Raji (cell line): ENCODE data around the gene SYT7.

ENCODE experiments used
- POLR2A ChIP-seq: IDR thresholded peaks from 2 replicates; pipeline ENCODE4 v1.6.1; 2011; ENCODE audit warnings: low read depth, low read length, control low read depth; ENCODE audit not compliant: insufficient read depth

The SYT7 gene

DNA sequence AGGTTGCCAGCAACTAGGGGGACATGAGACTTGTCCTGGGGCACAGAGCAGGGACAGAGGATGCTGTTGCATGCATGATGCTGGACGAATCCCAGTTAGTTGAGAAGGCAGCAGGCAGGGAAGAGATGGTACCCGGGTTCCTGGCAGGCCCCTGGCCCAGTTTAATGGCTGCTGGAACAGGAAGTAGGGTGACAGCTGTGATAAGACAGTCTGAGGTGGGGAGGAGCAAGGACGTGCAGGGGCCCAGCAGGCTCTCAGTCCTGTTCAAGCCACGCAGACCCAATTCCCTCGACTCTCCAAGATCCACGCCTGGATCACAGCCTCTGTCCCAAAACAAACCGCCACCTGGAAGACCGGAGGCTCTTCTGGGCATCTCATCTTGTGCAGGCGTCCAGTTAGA lies 40.3 kb downstream of the SYT7 start:
- no peak for TF ChIP-seq POLR2A

DNA sequence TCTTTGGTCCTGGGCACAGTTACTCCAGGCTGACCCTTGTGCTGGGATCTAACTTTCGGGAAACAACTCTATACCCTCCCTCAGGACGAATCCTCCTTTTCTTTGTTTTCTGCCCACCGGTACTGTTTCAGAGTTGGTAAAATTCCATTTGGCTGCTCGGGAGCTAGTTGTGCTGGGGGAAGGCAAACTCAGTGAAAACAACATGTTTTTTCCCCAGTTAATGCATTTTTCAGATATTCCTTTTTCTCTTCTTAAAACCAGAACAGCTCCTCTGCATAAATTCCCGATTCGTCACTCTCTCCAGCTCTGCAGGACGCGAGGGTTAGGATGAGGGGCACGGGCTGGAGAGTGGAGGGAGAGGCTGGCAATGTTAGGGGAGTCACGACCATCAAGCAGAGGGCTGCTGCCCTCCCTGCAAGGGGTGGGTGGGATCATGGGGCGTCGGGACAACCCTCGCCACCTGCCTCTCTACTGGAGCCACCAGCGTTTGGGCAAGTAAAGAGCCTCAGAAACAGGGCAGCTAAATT lies 41.0 kb downstream of the SYT7 start:
- no peak for TF ChIP-seq POLR2A

GRCh38 chr11:61539006-61539405 lies 41.9 kb downstream of the SYT7 start:
- no peak for TF ChIP-seq POLR2A

- TF ChIP-seq POLR2A, result no peak
These were observed 42.3 kb downstream of the SYT7 start for GRCh38 chr11:61538636-61538961.

- no peak for TF ChIP-seq POLR2A
These were observed 43.5 kb downstream of the SYT7 start for GRCh38 chr11:61537326-61537725.

- TF ChIP-seq POLR2A, result no peak
These were observed 44.1 kb downstream of the SYT7 start for GRCh38 chr11:61536676-61537270.

DNA sequence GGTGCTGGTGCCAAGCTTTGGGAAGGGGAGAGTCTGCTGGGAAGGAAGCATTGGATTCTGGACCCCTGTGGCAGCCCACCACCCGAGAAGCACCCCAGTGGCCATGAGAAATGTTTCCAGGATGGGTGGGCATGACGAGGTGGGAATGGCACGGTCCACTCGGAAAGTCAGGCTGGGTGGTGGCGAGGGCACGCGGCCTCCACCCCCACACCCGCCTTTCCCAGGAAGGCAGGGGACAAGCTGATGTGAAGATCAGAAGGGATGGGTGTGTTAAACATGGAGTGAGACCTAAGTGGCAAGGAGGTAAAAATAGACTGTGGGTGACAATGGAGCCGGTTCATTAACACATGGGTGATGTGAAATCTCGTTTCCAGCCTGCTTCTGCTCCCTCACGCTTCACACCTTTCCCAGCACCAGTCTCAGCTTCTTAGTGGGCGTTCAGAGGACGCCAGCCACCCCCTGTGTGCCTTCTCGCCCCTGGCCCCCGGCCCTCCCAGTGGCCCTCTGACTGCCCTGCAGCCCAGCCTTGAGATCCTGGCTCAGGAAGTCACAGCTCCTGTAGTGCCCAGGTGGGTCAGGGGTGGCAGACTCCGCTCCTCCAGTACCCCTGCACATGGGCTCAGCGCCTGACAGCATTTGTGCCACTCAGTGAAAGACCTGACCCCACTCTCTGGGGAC lies 44.7 kb downstream of the SYT7 start:
- no peak for TF ChIP-seq POLR2A

DNA sequence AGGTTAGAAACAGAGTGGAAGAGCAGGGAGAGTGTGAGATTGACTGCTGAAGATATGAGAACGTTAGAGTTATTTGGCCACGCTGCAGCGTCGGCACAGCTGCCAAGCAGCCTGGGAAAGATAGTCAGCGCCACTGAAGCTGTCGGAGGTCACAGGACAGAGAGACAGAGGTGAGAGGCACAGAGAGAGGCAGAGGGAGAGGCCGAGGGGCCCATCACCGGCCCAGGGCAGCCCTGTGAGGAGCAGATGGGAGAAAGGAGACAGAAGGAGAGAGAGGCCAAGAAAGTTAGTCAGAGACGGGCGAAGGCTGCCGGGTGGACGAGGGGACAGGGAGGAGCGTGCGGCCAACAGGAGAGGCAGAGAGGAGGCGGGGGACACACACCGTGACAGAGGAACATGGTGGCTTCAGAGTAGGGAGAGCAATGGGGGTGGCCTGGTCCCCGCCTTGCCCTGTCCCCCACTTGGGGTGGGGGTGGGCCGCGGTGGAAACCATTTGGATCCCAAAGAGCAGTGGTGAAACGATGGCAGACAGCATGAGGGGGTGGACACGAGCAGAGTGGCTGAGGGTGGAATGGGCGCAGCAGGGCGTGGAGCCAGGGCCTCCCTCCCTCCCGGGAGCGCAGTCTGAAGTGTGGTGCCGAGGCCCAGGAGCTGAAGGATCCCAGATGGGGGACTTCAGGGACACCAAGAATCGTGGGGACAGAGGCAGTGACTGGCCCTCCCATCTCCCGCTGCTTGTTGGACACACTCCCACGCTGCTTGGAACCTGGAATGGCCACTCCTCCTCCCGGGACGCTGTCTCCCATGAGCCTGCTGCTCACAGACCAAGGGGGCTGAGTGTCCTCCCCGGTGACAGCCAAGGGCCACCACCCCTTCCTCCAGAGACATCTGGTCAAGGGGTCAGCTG lies 45.7 kb downstream of the SYT7 start:
- TF ChIP-seq POLR2A, result no peak

DNA sequence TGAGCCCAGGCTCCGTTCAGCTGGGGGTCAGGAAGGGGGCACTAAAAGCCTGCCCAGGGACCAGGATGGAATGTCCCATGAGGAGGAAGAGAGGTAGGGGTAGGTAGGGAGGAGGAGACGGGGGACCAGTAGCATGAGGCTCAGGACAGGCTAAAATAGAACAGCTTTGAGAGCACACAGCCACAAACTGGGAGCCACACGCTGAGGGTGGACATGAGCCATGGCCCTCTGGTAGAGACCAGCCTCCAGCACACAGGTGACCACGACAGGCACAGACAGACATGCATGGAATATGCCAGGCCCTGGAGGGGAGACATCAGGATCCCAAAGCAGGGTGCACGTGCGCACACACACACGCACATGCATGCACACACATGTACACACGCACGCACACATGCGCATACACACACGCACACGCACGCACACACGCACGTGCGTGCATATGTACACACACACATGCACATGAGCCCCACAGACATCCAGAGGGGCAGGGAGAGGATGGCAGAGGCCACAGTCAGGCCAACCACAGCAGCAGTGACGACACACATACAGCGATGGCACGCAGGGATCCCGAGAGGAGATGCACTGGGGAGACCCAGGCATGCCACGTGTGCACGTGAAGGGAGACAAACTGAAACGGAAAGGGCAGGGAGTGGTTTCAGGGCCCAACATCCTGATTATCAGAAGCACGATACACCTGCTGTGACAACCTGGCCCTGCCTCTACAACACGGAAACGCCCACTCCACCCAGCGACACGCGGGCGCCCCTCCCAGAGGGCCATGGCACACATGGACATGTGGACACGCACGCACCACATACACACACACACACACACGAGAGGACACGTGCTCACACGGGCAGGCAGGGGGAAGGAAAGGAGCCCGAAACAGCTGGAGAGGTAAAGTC lies 46.6 kb downstream of the SYT7 start:
- no peak for TF ChIP-seq POLR2A

- TF ChIP-seq POLR2A, result no peak
These were observed 47.5 kb downstream of the SYT7 start for GRCh38 chr11:61533401-61533800.

- no peak for TF ChIP-seq POLR2A
These were observed 47.9 kb downstream of the SYT7 start for GRCh38 chr11:61533039-61533375.

DNA sequence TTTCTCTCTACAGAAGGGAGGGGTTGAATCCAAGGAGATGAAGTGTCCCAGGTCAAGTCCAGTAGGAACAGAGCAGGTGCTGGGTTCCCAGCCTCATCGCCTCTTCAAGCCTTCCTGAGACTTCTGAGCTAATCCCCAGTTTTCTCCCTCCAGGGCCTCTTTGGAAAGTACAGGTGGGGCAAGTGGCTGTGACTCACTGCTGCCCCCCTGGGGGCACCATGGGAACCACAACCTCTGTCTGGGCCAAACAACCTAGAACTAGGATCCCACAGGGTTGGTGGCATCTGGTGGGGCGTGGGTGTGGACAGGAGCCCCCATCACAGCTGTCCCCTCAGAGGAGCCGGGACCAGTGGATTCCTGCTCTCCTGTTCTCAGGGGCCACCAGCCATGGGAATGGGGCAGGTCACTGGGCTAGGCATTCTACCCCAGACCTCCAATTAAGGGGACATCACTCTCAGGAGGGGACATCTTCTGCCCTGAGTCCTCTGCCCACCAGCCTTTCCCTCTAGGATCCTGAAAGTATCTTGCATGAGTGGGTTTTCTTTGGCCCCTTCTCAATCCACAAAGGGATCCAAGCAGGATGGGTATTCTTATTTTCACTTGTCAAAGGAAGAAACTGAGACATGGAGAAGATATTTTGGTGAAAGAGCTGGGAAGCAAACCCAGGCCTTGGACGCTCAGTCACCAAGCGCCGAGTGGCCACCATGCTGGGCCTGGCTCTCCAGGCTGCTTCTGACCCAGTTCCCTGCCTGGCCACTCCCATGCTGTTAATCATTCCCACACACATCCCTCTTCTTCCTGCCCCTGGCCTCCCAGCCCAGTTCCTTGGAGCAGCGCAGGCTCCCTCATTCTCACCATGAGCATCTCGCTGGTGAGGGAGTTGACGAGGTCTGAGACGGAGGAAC lies 48.5 kb downstream of the SYT7 start:
- TF ChIP-seq POLR2A, result no peak

- no peak for TF ChIP-seq POLR2A
These were observed 49.8 kb downstream of the SYT7 start for GRCh38 chr11:61531044-61531443.
